HFF-Myc (cell line): Measurements from ENCODE around the gene ERFE.
A peak's percentile ranks its signal among the peaks of the same experiment; 100 is the strongest.

Experiments
- DNase-seq: peaks from one replicate; pipeline ENCODE4 v3.0.0-alpha.2; 2011; ENCODE audit warnings: low read depth; ENCODE audit errors: extremely low read depth
- H3K4me3 ChIP-seq: replicated peaks from 2 replicates; pipeline ENCODE4 v1.5.1; 2011; ENCODE audit warnings: low read depth, mild to moderate bottlenecking, control low read depth, low read length
- CTCF ChIP-seq: IDR thresholded peaks from 2 replicates; pipeline ENCODE4 v1.5.1; 2012; ENCODE audit warnings: mild to moderate bottlenecking, low read depth, low read length, control low read depth; ENCODE audit errors: missing control alignments

The ERFE gene

GRCh38 chr2:238183821-238184220, 25.1 kb downstream of the ERFE start:
- no peak for DNase-seq
- no peak for TF ChIP-seq CTCF
- H3K4me3 ChIP-seq, result no peak overlapping the region

GRCh38 chr2:238187618-238188548, 29.1 kb downstream of the ERFE start:
- DNase-seq, result no peak
- H3K4me3 ChIP-seq, result no peak overlapping the region
- no peak for TF ChIP-seq CTCF

GRCh38 chr2:238190445-238190844, 31.7 kb downstream of the ERFE start:
- DNase-seq, result no peak
- H3K4me3 ChIP-seq, result no peak overlapping the region
- no peak for TF ChIP-seq CTCF

- DNase-seq, result no peak
- no peak for TF ChIP-seq CTCF
- peak overlapping the region; percentile 79 for H3K4me3 ChIP-seq
Measured at GRCh38 chr2:238202326-238203093, 43.7 kb downstream of the ERFE start.

GRCh38 chr2:238203094-238203972, 44.6 kb downstream of the ERFE start, which contains the start of gene ILKAP:
Gene ILKAP (minus strand): TSS chr2:238203695. CDS start chr2:238203553, 142 bp downstream.
- H3K4me3 ChIP-seq, result peak within 1 kb of the TSS; percentile 79
- TF ChIP-seq CTCF, result no peak
- no peak for DNase-seq
